ENCODE measurements around the gene BRD1.
"Not testable (repeated sequence)": the region's sequence is repeated elsewhere in the genome, so short reads cannot be mapped to it uniquely, and the experiment has no call there.

The BRD1 gene

DNA sequence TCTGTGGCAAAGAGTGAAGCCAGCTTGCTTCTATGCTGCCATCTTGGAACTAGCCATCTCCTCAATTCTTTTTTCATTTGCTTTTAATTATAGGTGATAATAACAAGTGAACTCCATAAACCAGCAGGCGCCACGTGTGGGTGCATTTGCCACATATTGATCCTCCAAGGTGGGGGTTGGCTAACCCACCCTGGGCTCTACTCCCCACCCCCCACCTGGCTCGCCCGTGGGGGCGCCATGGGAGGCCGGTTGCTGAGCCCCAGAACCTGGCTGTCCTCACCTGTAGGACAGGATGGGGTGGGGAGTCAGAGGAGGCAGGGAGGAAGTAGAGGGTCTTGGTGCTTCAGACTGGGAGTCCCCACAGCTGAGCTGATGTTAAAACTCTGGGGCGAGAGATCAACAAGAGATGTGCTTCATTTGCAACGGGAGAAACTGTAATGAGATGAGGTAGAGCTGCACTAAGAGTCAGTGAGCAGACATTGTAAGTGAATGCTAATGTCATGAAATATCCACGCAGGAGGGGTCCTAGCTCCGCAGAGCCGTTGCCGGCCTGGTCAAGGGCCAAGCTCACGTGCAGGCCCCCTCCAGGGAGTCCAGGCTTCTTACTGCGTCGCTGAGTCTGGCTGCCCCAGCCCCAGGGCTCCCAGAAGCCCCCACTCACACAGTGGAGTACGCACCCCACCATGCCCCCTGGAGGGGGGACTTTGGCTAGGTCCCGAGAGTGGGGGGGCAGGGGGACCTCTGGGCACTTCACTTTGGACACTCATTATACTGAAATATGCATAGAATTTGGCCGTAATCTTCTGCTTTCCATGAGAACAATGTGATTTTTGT lies 59.4 kb downstream of the BRD1 start:
- no peak for DNase-seq (ENCODE audit: low read depth)

DNA sequence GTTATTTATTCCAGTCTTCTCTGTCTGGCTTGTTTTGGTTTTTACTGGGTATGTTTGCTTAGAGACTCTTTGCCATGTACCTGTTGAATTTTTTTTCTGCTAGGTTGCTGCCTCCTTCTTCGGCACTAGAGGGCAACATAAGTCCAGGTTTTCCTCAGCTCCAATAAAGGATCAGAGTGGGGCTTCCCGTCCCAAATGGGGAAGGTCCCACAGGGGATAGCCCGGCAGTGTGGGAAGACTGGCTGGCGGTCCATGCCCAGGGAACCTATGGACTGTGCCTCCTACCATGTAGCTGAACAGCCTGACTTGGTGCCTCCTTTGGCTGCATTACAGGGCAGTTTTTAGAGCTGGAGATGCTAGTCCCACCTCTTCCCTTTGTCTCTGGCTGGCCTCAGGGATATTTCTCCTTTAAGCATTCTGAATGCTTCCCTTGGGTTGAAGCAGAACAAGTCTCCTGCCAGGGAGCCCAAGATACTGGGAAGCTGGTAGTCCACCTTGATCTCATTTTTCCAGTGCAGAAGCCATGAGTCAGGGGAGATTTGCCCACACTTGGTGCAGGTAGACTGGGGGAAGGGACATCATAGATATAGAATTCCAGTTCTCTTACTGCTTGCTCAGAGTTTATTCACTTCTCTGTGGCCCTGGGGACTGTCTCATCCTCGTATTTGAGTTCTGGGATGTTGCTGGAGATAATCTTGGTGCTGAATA lies 60.2 kb downstream of the BRD1 start:
- peak; percentile 64 for DNase-seq (ENCODE audit: low read depth)

DNA sequence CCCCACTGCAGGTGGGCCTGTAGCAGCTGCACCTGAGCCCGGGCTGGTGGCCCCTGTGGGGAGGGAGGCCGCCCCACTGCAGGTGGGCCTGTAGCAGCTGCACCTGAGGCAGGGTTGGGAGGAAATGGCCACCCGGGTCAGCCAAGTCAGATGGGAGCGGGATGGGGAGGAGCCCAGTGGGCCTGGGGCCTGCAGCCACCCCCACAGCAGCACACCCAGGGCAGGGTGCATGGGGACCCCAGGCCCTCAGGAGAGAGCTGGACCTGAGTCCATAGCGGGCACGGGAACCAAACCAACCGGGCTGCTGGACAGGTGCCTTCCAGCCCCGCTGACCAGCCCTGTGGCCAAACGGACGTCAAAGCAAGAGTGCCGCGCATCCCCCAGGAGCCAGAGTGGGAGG lies 61.7 kb downstream of the BRD1 start:
- DNase-seq (ENCODE audit: low read depth) = no peak

DNA sequence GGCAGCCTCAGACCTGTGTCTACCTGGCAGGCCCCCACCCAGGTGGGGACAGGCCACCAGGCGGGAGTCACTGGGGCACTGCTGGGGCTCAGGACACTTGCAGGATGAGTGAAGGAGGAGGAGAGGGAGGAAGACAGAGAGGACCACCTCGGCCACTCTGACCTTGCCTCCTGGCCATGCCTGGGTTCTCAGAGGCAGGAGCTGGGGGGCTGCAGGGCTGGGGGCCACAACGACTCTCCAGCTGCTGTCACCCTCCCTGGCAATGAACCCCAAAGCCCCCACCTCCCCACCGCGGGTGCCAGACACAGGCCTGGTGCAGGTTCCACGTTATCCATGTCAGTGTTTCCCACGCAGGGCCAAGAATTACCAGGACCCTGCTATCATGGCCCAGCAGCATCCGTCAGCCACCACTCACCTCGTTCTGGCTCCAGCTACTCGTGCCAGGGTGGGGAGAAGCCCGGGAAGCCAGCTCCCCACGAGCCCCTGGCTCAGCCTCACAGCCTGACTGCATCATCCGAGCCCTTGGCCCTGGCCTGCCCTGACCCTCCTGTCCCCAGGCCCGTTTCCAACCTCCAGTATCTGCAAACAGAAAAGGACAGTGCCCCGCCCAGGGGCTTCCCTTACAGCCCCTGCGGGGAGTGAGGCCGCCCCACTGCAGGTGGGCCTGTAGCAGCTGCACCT lies 62.4 kb downstream of the BRD1 start:
- DNase-seq (ENCODE audit: low read depth) = no peak

DNA sequence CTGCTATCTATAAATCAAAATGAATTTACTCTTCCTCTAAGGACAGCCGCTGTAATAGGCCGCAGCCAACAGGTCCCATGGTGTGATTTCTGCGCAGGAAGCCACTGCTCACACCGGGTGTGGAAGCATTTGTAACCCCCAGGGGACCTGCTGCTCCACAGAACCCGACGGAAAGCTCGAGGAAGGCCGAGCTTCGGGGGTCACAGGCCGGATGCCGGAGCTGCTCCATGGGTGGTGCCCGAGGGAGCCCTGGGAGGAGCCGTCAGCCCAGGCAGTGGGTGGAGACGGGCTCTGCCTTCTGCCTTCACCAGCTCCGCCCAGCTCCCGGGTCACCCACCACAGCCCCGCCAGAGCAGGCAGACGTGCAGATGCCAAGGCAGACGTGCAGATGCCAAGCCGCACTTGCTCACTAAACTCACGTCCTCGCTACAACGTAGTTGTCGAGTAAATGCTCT lies 63.5 kb downstream of the BRD1 start:
- no peak for DNase-seq (ENCODE audit: low read depth)

DNA sequence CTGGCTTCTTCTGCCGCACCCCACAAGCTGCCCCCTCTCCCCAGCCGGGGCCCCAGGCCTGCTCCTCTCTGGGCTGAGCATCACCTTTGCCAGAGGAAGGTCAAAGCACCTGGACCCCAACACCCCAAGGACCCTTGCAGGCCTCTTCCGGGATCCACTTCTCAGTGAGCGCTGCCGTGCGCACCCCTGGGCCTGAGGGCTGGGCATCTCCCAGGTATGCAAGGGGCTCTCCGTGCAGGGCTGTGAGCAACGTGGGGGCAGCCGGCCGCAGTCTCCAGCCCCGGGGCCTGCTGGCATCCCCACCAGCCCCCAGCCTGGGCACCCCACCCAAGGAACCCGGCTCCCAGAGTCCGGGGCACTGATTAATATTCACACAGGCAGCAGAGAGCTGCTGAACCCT lies 64.0 kb downstream of the BRD1 start:
- no peak for DNase-seq (ENCODE audit: low read depth)

DNA sequence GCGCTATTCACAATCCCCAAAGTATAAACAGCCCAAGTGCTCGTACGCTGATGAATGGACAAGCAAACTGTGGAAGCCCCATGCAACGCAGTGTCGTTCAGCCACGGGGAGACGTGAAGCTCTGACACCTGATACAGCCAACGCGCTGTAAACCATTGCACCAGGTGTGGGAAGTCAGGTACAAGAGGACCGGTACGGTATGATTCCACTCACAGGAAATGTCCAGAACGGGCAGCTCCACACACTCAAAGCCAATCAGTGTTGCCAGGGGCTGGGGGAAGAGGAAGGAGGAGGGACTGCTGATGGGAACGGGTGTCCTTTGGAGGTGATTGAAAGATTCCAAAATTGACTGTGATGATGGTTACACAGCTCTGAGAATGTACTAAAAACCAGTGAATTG lies 64.5 kb downstream of the BRD1 start:
- DNase-seq (ENCODE audit: low read depth) = no peak

DNA sequence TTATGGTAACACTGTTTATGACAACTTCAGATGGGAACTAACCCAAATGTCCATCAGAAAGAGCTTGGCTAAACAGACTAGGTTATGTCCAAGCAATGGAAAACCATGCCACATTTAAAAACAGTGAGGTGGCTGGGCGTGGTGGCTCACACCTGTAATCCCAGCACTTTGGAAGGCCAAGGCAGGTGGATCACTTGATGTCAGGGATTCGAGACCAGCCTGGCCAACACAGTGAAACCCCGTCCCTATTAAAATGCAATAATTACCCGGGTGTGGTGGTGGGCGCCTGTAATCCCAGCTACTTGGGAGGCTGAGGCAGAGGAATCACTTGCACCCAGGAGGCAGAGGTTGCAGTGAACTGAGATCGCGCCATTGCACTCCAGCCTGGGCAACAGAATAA lies 65.1 kb downstream of the BRD1 start:
- not testable (repeated sequence) for DNase-seq (ENCODE audit: low read depth)

DNA sequence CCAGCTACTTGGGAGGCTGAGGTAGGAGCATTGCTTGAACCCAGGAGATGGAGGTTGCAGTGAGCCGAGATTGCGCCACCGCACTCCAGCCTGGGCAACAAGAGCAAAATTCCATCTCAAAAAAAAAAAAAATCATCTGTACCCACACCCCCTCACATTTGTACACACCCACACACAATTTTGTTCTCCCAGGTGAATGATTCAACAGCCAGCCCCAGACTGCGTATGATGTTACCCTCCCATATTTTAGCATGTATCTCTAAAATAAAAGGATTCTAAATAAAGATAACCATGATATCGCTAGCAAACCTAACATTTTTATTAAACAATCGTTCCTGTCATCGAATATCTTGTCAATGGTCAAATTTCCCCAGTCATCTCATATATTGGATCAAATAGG lies 65.8 kb downstream of the BRD1 start:
- DNase-seq (ENCODE audit: low read depth) = no peak

DNA sequence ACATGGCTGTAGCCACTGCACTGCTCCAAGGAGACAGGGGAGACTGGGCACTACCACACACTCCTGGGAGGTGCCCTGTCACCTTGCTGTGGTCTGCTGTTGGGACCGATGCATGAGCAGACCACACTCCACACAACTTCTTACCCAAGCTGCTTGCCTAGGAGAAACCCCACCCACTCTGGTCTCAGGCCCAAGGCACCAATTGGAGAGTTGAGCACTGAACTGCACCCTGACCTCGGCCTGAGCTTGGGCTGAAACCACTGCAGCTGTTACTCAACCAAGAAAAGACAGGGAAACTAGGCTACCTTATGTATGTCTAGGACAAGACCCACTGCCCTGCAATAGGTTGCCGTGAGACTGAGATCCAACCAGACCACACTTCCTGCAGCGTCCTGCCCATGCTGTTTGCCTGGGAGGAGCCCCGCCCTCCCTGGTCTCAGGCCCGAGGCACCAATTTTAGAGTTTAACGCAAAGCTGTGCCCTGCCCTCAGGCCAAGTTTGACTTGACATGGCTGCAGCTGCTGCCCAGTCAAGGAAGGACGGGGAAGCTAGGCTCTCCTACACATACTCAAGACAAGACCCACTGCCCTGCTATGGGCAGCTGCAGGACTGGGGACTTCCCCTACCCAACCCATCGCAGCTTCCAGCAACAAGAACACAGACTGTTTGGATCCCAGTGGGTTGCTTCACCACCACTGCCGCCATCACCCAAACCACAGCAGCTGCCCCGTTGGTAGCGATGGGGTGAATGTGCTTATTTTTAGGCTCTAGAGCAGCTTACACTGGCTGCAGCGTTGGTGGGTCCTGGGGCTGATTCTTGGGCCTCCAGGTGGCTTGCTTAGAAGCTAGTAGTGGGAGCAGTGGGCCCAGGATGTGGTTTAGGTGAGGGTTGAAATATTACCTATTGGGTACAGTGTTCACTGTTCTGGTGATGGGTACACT lies 66.8 kb downstream of the BRD1 start:
- peak; percentile 7 for DNase-seq (ENCODE audit: low read depth)

DNA sequence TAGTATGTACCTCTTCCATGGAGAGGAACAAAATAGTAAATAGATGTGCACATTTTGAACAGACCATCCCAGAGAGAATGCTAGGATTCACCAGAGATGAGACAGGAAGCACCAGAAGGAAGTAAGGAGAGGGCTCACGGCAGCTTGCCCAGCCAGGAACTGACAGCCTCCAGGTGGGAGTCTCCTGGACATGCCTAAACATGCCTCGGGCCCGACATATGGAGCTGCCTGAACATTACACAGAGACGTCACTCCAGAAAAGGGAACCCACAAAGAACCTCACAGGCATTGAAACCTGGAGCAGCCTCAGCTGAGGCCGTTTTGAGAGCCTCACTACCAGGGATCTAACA lies 67.4 kb downstream of the BRD1 start:
- no peak for DNase-seq (ENCODE audit: low read depth)

DNA sequence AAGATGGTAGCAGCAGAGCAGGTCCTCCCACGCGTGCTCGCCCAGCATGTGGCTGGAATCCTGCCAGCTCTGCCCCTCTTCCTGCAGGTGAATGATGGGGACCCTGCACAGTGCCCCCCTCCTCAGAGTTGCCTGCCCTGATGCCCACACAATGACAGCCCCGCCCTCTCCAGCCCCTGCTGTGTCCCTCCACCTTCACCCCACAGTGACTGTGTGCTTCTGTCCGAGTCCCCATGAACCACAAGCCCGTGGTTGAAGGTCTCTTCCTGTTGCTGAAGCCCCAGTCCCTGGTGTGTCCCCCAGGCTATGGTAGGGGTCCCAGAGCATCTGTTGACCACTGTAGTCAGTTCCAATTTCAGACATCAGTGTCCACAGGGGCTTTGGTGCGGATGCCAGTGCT lies 71.0 kb downstream of the BRD1 start:
- DNase-seq (ENCODE audit: low read depth) = no peak

DNA sequence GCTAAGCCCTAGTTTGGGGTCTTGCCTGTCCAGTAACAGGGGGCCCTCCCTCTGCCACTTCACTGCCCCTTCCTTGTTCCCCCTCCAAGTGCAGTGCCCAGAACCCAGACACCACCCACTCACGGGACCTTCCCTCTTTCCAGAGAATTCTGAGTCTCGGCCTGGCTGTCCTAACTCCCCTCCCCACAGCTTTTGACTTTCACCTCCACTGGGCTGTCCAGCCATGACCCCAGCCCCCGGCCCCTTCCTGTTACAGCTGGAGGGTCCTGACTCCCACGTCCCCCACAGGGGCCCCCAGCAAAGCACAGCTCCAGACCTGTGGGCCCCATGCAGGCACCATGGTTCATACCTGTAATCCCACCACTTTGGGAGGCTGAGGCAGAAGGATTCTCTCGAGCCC lies 71.5 kb downstream of the BRD1 start:
- DNase-seq (ENCODE audit: low read depth) = no peak

DNA sequence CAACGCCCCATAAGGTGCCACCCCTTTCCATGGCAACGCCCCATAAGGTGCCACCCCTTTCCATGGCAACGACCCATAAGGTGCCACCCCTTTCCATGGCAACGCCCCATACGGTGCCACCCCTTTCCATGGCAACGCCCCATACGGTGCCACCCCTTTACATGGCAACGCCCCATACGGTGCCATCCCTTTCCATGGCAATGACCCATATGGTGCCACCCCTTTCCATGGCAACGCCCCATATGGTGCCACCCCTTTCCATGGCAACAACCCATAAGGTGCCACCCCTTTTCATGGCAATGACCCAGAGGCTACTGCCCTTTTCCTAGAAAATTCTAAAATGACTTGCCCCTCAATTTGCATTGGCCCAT lies 72.1 kb downstream of the BRD1 start:
- no peak for DNase-seq (ENCODE audit: low read depth)

DNA sequence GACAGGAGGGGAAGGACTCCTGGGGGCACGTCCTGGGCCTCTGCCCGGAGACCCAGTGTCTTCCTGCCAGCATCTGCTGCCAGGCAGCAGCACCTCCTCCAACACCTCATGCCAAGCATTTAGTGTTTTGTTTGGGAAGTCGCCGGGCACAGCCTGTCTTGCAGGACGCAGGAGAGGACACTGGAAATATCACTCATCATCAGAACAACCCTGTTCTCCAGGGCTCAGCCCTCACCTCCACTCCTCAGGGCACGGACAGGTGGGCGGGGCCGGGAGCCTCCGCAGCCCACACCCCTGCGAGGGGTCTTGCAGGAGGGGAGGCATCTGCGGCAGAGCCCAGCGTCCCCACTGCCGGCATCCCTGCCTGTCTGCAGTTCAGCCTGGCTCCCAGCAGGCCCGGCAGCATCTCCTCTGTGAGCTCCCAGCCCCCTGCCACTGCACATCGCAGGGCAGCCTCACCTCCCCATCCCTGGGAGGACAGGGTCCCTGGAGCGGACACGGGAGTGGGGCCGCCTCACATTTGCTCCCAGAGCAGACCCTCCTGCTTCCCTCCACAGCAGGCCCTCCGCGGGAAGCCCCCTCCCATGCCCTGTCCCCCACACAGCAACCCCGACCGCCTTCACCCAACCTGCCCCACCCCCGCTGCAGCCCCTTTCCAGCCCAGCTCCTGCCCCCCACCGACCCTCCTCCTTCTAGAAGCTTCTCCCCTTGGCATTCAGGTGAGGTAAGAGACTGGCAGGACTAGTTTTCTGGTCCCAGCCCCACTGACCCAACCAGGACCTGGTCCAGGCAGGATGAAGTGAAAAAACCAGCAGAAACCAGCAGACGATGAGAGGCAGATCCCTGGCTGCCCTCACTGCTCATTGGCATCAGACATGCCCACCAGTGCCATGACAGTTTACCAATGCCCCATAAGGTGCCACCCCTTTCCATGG lies 72.7 kb downstream of the BRD1 start:
- DNase-seq (ENCODE audit: low read depth) = no peak

DNA sequence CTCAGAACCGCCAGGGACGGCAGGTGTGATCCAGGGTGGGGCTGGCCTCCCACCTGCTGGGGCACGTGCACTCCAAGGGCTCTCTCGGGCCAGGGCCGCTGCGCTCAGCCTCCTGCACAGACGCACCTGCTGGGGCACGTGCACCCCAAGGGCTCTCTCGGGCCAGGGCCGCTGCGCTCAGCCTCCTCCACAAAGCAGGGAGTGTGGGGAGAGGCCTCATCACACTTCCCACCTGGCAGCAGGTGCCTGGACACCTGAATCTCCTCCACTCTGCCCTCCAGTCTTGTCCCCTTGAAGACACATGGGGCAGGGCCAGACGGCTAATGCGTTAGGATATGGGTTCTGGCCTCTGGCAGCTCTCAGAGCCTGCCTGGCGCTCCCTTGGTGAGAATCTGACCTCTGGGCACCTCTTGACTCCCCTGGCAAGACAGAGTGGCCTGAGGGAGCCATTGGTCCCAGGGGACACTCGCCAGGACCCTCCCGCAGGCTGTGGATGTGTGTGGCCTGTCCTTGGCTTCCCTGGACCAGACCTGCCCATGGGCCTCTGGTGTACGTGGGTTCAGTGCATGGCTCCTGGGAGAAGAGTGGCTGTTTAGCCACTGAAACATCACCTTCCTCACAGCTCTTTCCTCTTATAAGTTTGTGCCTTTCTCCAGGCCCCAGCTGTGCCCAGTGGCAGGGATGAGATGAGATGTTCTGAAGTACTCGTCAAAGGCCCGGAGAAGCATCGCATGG lies 73.5 kb downstream of the BRD1 start:
- DNase-seq (ENCODE audit: low read depth) = no peak

DNA sequence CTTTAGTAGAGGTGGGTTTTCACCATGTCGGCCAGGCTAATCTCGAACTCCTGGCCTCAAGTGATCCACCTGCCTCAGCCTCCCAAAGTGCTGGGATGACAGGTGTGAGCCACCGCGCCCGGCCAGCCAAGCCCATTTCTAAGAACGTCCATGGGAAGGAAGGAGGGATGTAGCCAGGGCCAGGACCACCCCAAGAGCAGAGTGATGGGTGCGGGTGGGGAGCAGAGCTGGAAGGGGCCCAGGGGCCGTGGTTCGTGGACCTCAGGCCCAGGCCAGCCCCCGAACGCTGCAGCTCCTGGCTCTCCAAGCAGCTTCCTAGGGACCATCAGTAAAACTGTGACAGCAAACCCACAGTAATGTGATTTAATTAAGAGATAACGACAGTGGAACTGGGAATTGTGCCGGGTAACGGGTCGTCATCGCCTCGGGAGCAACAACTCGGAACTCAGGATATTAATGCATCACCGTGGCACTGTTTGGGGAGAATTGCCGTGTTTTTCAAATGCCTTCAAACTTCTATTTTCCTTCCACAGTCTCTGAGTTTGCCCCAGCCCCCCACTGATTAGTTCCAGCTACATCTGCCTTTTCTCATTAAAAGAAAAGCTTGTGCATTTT lies 74.3 kb downstream of the BRD1 start:
- DNase-seq (ENCODE audit: low read depth) = no peak

DNA sequence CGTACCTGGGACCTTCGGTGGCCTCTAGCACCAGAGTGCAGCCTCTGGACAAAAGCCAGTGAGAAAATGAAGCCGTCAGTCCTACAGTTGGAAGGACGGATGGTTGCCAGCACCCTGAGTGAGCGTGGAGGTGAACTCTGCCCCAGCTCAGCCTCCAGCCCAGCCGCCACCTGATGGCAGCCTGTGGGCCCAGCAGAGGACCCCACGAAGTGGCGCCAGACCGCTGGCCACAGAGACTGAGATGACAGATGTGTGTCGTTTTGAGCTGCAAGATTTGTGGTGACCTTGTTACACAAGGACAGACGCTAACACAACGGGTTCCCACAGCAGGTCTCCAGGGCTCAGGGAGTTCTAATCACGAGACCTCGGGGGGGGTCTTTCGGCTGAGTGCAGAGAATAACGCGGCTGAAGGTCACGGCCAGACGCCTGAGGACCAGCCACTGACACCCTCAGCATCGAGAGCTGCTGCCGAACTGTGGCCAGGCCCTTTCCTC lies 75.0 kb downstream of the BRD1 start:
- no peak for DNase-seq (ENCODE audit: low read depth)

DNA sequence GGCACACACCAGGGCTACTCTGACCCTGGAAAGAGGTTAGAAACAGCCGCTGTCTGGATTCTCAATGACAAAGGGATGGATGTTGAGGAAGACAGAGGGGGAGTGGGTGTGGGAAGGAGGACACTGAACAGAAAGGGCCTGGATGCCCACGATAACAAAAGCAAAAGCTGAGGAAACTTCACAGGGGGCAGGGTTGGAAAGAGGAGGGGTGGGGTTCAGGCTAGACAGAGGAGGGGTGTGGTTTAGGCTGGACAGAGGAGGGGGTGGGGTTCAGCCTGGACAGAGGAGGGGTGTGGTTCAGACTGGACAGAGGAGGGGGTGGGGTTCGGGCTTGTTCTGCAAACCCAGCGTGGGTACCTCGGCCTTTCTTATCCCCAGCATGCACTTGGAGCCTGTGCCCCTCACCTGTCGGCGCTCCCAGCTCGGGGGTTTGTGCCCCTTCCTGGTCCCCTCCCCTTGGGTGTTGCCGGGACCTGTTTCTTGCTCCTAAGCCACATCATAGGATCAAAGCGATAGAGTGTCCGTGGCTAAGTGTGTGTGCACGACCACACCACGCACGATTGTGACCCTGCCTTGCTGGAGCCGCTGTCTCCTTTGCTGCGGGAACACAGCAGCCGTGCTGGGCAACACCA lies 75.6 kb downstream of the BRD1 start:
- no peak for DNase-seq (ENCODE audit: low read depth)
